A204.1 (cell line): ENCODE results near the gene KIF26A.

Experiments used
- FAIRE-seq: peaks from 2 replicates; lab custom pipeline; 2012; peaks lifted over from hg19 to GRCh38; lab: Jason Lieb, UNC

KIF26A gene

GRCh38 chr14:104158827-104159798, 20.7 kb downstream of the KIF26A start:
- no peak for FAIRE-seq

DNA sequence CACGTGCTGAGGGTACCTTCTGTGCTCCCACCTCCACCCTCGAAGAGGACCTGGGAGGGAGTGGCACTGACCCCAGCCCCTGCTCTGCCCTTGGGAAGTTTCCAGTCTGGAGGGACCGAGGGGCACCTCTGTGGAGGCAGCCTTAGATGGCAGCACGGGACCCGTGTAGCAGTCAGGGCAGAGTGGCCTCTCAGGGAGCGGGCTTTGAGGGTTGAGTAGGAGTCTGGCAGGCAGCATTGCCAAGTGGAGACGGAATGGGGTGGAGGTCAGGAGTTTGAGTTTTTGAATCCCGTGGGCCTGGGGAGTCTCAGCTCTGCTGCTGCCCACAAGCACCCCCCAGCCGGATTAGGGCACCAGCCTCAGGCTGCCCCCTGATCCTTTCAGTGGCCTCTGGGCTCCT, 21.6 kb downstream of the KIF26A start:
- FAIRE-seq, result no peak

- FAIRE-seq, result no peak
Measured at GRCh38 chr14:104161602-104162367, 23.4 kb downstream of the KIF26A start.

DNA sequence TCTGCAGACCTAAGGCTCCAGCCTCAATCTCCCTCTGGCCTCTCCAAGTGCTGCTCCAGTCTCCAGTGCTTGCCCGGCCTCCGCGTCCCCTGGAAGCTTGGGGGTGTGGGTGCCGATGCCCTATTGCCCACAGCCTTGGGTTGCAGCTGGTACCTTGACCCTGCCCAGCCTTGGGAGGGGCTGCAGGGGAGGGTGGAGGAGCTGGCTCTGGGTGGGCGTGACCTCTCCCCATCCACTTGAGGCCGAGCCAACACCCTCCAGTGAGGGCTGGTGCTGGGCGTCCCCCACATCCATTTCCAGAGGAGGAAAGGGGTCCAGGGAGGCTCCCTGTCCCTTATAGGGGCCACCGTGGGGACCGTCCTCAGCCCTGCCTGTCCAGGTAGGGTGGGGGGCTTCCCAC, 24.1 kb downstream of the KIF26A start:
- FAIRE-seq, result no peak

DNA sequence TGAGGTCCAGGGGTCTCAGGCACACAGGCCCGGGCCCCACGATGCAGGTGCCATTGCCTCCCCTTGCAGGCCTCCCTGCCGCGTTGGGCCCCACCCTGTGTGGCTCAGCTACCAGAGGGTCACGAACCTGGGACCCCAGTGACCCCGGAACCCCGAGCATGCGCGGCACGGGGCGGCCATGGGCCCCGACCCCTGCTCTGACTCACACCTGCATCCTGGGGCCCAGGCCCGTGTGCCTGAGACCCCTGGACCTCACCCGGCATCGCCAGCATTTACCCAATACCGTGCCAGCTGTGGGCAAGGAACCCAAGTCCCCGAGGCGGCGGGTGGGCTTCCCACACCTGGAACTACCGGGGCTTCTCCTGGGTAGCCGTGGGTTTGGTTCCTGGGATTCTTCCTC, 25.2 kb downstream of the KIF26A start:
- FAIRE-seq, result no peak

GRCh38 chr14:104164041-104164440, 25.7 kb downstream of the KIF26A start:
- no peak for FAIRE-seq

GRCh38 chr14:104164512-104164911, 26.1 kb downstream of the KIF26A start:
- no peak for FAIRE-seq

DNA sequence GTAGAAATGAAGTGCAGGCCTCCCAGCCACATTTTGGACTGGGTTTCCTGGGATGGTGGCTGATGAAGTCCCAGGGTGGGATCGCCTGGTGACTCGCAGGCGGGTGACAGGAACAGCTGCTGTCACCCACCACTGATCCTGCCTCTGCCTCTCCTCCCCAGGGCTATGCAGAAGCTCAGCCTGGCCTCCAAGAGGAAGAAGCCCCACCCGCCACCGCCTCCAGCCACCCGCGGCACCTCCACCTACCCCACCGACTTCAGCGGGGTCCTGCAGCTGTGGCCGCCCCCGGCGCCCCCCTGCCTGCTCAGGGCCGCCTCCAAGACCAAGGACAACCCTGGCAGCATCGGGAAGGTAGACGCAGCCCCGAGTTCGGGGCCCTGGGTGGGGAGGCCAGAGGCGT, 28.3 kb downstream of the KIF26A start:
- FAIRE-seq, result no peak

- no peak for FAIRE-seq
Measured at GRCh38 chr14:104168603-104169002, 30.2 kb downstream of the KIF26A start.

- no peak for FAIRE-seq
Measured at GRCh38 chr14:104169005-104169698, 30.8 kb downstream of the KIF26A start.

DNA sequence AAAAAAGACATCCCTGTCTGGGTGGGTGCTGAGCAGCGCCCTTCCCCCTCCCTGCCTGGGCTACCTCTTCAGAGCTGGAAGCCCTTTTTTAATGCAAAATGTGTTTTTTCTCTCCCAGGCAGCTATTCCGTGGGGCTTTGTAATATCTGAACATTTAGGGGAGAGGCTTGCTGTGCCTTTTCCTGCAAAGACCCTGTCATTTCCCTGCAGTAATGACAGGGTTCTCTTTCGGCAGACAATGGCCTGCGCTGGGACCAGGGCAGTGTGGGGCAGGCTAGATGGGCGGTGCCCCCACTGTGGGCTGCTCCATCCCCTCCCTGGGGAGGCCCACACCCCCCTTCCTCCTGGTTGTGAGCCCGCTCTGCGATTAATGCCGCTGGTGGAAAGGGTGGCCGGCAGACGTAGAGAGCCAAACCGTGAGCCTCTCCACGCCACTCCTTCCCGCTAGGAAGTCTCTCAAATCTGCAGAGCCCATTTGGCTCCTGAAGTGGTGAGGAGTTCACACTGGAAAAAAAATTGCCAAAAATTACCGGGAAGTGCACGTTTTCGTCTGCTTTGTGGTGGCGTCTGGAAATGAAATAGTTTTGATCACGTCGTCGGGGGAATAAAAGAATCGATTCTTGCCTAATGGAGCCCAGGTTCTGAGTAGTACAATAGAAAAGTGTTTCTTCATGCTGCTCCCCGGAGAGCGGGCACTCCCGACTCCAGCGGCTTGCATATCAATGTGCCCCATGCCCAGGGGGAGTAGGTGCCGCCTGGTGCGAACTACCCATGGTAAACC, 31.5 kb downstream of the KIF26A start:
- FAIRE-seq, result no peak

DNA sequence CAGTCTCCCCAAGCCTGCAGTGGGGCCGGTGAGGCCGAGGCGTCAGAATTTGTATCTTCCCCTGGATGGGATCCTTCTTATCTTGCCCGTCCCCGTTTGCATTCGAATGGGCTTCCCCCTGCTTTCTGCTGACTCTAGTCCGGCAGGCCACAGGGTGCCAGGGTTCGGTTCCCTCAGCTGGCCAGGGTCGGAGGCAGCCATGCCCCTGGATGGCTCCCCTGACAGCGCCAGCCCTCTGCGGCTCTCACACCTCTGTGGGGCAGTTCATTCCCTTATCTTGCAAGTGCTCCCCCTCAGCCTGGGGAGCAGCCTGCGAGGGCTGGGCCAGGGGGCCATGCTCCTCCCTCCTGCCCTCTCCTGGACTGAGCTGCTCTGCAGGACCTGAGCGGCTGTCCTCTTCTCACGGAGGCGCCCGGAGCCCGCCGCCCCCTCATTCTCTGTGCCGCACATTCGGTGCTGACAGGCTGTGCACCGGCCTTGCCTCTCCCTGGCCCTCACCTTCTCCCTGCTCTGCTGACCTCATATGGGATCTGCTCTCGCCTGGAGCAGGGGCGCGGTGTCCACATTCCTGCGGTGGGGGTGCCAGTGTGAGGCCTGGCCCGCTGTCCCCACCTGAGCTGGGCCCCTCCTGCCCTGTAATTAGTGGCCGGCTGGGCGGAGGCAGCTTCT, 32.8 kb downstream of the KIF26A start:
- FAIRE-seq, result no peak

DNA sequence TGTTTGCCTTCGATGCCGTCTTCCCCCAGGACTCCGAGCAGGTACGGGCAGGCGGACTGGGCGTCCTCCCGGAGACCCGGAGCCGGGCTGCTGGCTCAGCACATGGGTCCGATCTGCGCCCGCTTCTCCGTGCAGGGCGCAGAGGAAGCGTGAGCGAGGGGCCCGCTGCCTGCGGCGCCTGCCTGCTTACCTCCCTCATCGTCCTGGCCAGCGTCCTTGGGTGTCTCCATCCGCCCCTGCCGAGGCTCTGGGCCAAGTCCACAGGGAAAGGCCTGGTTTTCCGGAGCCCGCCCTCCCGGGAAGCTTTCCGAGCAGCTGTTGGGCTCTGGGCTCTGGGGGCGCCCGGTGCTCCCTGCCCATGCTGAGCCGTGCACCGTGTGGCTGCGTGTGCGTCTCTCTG, 33.5 kb downstream of the KIF26A start:
- no peak for FAIRE-seq

GRCh38 chr14:104172349-104172748, 34.0 kb downstream of the KIF26A start:
- FAIRE-seq, result no peak

GRCh38 chr14:104172880-104173279, 34.5 kb downstream of the KIF26A start:
- no peak for FAIRE-seq

GRCh38 chr14:104174051-104174450, 35.7 kb downstream of the KIF26A start:
- FAIRE-seq, result no peak

DNA sequence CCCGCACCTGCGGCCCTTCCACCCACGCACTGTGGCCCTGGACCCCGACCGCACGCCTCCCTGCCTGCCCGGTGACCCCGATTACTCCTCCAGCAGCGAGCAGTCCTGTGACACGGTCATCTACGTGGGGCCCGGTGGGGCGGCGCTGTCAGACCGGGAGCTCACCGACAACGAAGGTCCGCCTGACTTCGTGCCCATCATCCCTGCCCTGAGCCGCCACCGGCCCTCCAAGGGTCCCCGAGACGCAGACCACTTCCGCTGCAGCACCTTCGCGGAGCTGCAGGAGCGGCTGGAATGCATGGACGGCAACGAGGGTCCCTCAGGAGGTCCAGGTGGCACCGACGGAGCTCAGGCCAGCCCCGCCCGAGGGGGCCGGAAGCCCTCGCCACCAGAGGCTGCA, 36.7 kb downstream of the KIF26A start:
- no peak for FAIRE-seq

GRCh38 chr14:104175811-104176210, 37.4 kb downstream of the KIF26A start:
- FAIRE-seq, result no peak

DNA sequence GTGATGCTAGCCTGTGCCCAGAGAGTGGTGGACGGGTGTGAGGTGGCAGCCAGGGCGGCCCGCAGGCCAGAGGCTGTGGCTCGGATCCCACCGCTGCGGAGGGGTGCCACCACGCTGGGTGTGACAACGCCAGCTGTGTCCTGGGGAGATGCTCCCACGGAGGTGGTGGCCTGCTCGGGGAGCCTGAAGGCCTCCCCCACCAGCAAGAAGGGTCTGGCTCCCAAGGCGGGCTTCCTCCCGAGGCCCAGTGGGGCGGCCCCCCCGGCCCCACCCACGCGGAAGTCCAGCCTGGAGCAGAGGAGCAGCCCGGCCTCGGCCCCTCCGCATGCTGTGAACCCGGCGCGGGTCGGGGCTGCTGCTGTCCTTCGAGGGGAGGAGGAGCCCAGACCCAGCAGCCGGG, 38.2 kb downstream of the KIF26A start:
- FAIRE-seq, result no peak

DNA sequence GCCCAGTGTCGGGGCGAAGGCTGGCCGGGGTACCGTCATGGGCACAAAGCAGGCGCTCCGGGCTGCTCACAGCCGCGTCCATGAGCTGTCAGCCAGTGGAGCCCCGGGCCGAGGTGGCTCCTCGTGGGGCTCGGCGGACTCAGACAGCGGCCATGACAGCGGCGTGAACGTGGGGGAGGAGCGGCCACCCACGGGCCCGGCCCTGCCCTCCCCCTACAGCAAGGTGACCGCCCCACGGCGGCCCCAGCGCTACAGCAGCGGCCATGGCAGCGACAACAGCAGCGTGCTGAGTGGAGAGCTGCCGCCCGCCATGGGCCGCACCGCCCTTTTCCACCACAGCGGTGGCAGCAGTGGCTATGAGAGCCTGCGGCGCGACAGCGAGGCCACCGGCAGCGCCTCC, 39.0 kb downstream of the KIF26A start:
- no peak for FAIRE-seq

- FAIRE-seq, result no peak
Measured at GRCh38 chr14:104178279-104178678, 39.9 kb downstream of the KIF26A start.
